ENCODE results near the gene RDH11.
"Not testable (repeated sequence)": the region's sequence is repeated elsewhere in the genome, so short reads cannot be mapped to it uniquely, and the experiment has no call there.

The RDH11 gene

GRCh38 chr14:67695394-67695949 is at the start of gene RDH11:
RDH11 (minus strand) TSS chr14:67695764; CDS start chr14:67695703, 61 bp downstream.
- DNase-seq, result peak; percentile 75

- DNase-seq, result no peak
These were observed 48.5 kb upstream of the RDH11 start for GRCh38 chr14:67744046-67744445.

GRCh38 chr14:67738740-67739504 is 43.4 kb upstream of the RDH11 start:
- no peak for DNase-seq

- no peak for DNase-seq
These were observed 41.2 kb upstream of the RDH11 start for GRCh38 chr14:67736771-67737170.

- no peak for DNase-seq
These were observed 40.0 kb upstream of the RDH11 start for GRCh38 chr14:67735336-67736147.

- DNase-seq, result no peak
These were observed 39.1 kb upstream of the RDH11 start for GRCh38 chr14:67734675-67735074.

- no peak for DNase-seq
These were observed 38.1 kb upstream of the RDH11 start for GRCh38 chr14:67733616-67734015.

- DNase-seq, result no peak
These were observed 33.7 kb upstream of the RDH11 start for GRCh38 chr14:67729072-67729885.

- no peak for DNase-seq
These were observed 32.7 kb upstream of the RDH11 start for GRCh38 chr14:67728258-67728657.

GRCh38 chr14:67727361-67727760 is 31.8 kb upstream of the RDH11 start:
- DNase-seq, result no peak

GRCh38 chr14:67725171-67725570 is 29.6 kb upstream of the RDH11 start:
- no peak for DNase-seq

GRCh38 chr14:67722293-67722692 is 26.7 kb upstream of the RDH11 start:
- no peak for DNase-seq

GRCh38 chr14:67721875-67722274 is 26.3 kb upstream of the RDH11 start:
- no peak for DNase-seq

GRCh38 chr14:67719866-67720265 is 24.3 kb upstream of the RDH11 start:
- DNase-seq, result no peak

- DNase-seq, result not testable (repeated sequence)
These were observed 23.8 kb upstream of the RDH11 start for GRCh38 chr14:67719385-67719784.

GRCh38 chr14:67718265-67718664 is 22.7 kb upstream of the RDH11 start:
- DNase-seq, result no peak

- no peak for DNase-seq
These were observed 21.5 kb upstream of the RDH11 start for GRCh38 chr14:67717048-67717447.

- DNase-seq, result no peak
These were observed 14.6 kb upstream of the RDH11 start for GRCh38 chr14:67710209-67710608.

GRCh38 chr14:67709796-67710195 is 14.2 kb upstream of the RDH11 start:
- DNase-seq, result not testable (repeated sequence)

- not testable (repeated sequence) for DNase-seq
These were observed 13.8 kb upstream of the RDH11 start for GRCh38 chr14:67709346-67709745.

- no peak for DNase-seq
These were observed 9.6 kb upstream of the RDH11 start for GRCh38 chr14:67705211-67705610.

GRCh38 chr14:67704484-67705089 is 9.0 kb upstream of the RDH11 start:
- DNase-seq, result no peak

- no peak for DNase-seq
These were observed 8.4 kb upstream of the RDH11 start for GRCh38 chr14:67703997-67704396.
